GM23248 (cell line): ENCODE data around the gene TROAP. TPM values are rescaled to one million over a fixed set of nuclear protein-coding genes. Genes with fewer than 3 reads are reported as not detected.

Experiments used
- DNase-seq: peaks from one replicate; pipeline ENCODE4 v3.0.0-alpha.2; 2015
- H2AFZ ChIP-seq: fragments of 200-600 bp; sonication (generic); 2 replicates; pipeline ENCODE4 v1.6.1; 2016; ENCODE audit warnings: antibody characterized with exemption
- H3F3A ChIP-seq: fragments of 200-600 bp; sonication (generic); 2 replicates; pipeline ENCODE4 v1.6.1; 2016; ENCODE audit warnings: mild to moderate bottlenecking, antibody characterized with exemption, mixed run types; ENCODE audit not compliant: insufficient read depth
- H3K27ac ChIP-seq: fragments of 200-600 bp; sonication (generic); 2 replicates; pipeline ENCODE4 v1.5.1; 2016; ENCODE audit warnings: mild to moderate bottlenecking
- H3K27me3 ChIP-seq: fragments of 200-600 bp; sonication (generic); replicated peaks from 2 replicates; pipeline ENCODE4 v1.6.1; 2016; ENCODE audit warnings: mild to moderate bottlenecking; ENCODE audit not compliant: insufficient read depth
- H3K36me3 ChIP-seq: fragments of 200-600 bp; sonication (generic); 2 replicates; pipeline ENCODE4 v1.6.1; 2016; ENCODE audit warnings: low read depth, mild to moderate bottlenecking
- H3K4me1 ChIP-seq: fragments of 200-600 bp; sonication (generic); 2 replicates; pipeline ENCODE4 v1.6.1; 2016; ENCODE audit warnings: mild to moderate bottlenecking; ENCODE audit not compliant: insufficient read depth
- H3K4me2 ChIP-seq: fragments of 200-600 bp; sonication (generic); one replicate; pipeline ENCODE4 v1.6.1; 2016; ENCODE audit warnings: mild to moderate bottlenecking; ENCODE audit not compliant: unreplicated experiment
- H3K4me3 ChIP-seq: fragments of 200-600 bp; sonication (generic); 2 replicates; pipeline ENCODE4 v1.5.1; 2016; ENCODE audit warnings: mild to moderate bottlenecking
- H3K79me2 ChIP-seq: fragments of 200-600 bp; sonication (generic); 2 replicates; pipeline ENCODE4 v1.6.1; 2016; ENCODE audit warnings: mild to moderate bottlenecking; ENCODE audit not compliant: insufficient read depth
- H3K9ac ChIP-seq: fragments of 200-600 bp; sonication (generic); 2 replicates; pipeline ENCODE4 v1.6.1; 2016; ENCODE audit warnings: mild to moderate bottlenecking
- H3K9me2 ChIP-seq: fragments of 200-600 bp; sonication (generic); 2 replicates; pipeline ENCODE4 v1.6.1; 2016; ENCODE audit warnings: mixed run types, mild to moderate bottlenecking, moderate library complexity; ENCODE audit not compliant: insufficient read depth
- H3K9me3 ChIP-seq: fragments of 200-600 bp; sonication (generic); one replicate; pipeline ENCODE4 v1.6.1; 2017; ENCODE audit warnings: low read depth
- H4K20me1 ChIP-seq: fragments of 200-600 bp; sonication (generic); 2 replicates; pipeline ENCODE4 v1.6.0; 2016; ENCODE audit not compliant: insufficient read depth
- EZH2 ChIP-seq: fragments of 200-600 bp; sonication (generic); IDR thresholded peaks from 2 replicates; pipeline ENCODE4 v1.6.1; 2018; ENCODE audit warnings: antibody characterized with exemption, mild to moderate bottlenecking; ENCODE audit not compliant: insufficient read depth, poor library complexity, severe bottlenecking
- EZH2phosphoT487 ChIP-seq: fragments of 200-600 bp; sonication (generic); IDR thresholded peaks from 2 replicates; pipeline ENCODE4 v1.6.1; 2018; ENCODE audit warnings: antibody characterized with exemption, moderate library complexity, mild to moderate bottlenecking, low read depth; ENCODE audit not compliant: insufficient read depth
- WGBS, 2 experiments: methylation state at CpG; one replicate each; pipeline ENCODE4 v1.1.6; 2015 to 2017; ENCODE audit warnings: low lambda C conversion rate in 2 of 2, low coverage in 1 of 2; ENCODE audit errors: missing lambda C conversion rate in 2 of 2; 5-methylcytosine and 5-hydroxymethylcytosine counted together
- in situ Hi-C: fragments of 300-500 bp; cut with MboI; formaldehyde crosslinking; loops from 2 replicates; pipeline ENCODE4 v1.15.0; 2020
- polyA plus RNA-seq: library from polyadenylated mRNA; unstranded; fragments of >200 nt; fragmentation: Nextera tagmentation; extraction: Ambion mirVana; gene quantifications from 2 replicates; pipeline ENCODE4 v1.2.1, GENCODE V29; 2016
- total RNA-seq: library from RNA; depleted of rRNA; stranded (reverse); fragments of >200 nt; shearing (Covaris generic); gene quantifications from 2 replicates; pipeline ENCODE4 v1.2.3, GENCODE V29; 2014

TROAP gene
- total and polyA plus RNA-seq, 2 experiments from 2014 or later, result 4.4 to 11.7 TPM

- DNase-seq, result peak; percentile 84
- Histone ChIP-seq H3K9ac (0 out of 2 replicates have a peak overlapping the region, but pooled peaks have one; percentile 4), H2AFZ (peak overlapping the region; percentile 70), H3K27ac (no peak overlapping the region), H3K4me3 (peak overlapping the region; percentile 37), H3K27me3 (peaks cover 34% of the 10 kb centered on the region), H3F3A (0 out of 2 replicates have a peak, but pooled peaks cover 4% of the 10 kb centered on the region), H3K9me2 (no peaks in the 10 kb centered on the region), H3K79me2 (no peaks in the 10 kb centered on the region), H3K4me2 (peak overlapping the region; percentile 62), H3K4me1 (peaks cover 20% of the 10 kb centered on the region), H3K36me3 (no peaks in the 10 kb centered on the region), H4K20me1 (no peaks in the 10 kb centered on the region), H3K9me3 (no peaks in the 10 kb centered on the region)
- no peak for TF ChIP-seq EZH2
- no peak for TF ChIP-seq EZH2phosphoT487
- in situ Hi-C loops, result no loop called here
- 9 to 14% methylated on average over 33 to 36 of the region's 37 CpGs for WGBS, 2 experiments
These were observed 24.5 kb downstream of the TROAP start for GRCh38 chr12:49347311-49348193.

- 81 to 85% methylated on average over 5 of the region's 5 CpGs for WGBS, 2 experiments
- H3K27ac ChIP-seq, result no peak overlapping the region
- in situ Hi-C loops, result no loop called here
- H3K27me3 ChIP-seq, result peaks cover 27% of the 10 kb centered on the region
- H3K36me3 ChIP-seq, result no peaks in the 10 kb centered on the region
- H3K9me3 ChIP-seq, result no peaks in the 10 kb centered on the region
- H4K20me1 ChIP-seq, result no peaks in the 10 kb centered on the region
- no peaks in the 10 kb centered on the region for H3K9me2 ChIP-seq
- no peak overlapping the region for H3K4me2 ChIP-seq
- H3F3A ChIP-seq, result 0 out of 2 replicates have a peak, but pooled peaks cover 4% of the 10 kb centered on the region
- H3K9ac ChIP-seq, result no peak overlapping the region
- H3K79me2 ChIP-seq, result no peaks in the 10 kb centered on the region
- H3K4me3 ChIP-seq, result no peak overlapping the region
- peaks cover 17% of the 10 kb centered on the region for H3K4me1 ChIP-seq
- DNase-seq, result no peak
- TF ChIP-seq EZH2phosphoT487, result no peak
- TF ChIP-seq EZH2, result no peak
- H2AFZ ChIP-seq, result no peak overlapping the region
These were observed 25.7 kb downstream of the TROAP start for GRCh38 chr12:49348781-49349180.

- no peaks in the 10 kb centered on the region for H3K79me2 ChIP-seq
- H3K4me3 ChIP-seq, result no peak overlapping the region
- H3K9me2 ChIP-seq, result no peaks in the 10 kb centered on the region
- H3K27ac ChIP-seq, result no peak overlapping the region
- H3K27me3 ChIP-seq, result peaks cover 23% of the 10 kb centered on the region
- WGBS, 2 experiments, result 94 to 96% methylated on average over 11 of the region's 11 CpGs
- TF ChIP-seq EZH2phosphoT487 (no peak), EZH2 (no peak)
- no peak for DNase-seq
- 0 out of 2 replicates have a peak, but pooled peaks cover under 1% of the 10 kb centered on the region for H3F3A ChIP-seq
- H4K20me1 ChIP-seq, result no peaks in the 10 kb centered on the region
- no peak overlapping the region for H3K9ac ChIP-seq
- H2AFZ ChIP-seq, result no peak overlapping the region
- no peaks in the 10 kb centered on the region for H3K9me3 ChIP-seq
- peaks cover 17% of the 10 kb centered on the region for H3K4me1 ChIP-seq
- H3K4me2 ChIP-seq, result no peak overlapping the region
- no peaks in the 10 kb centered on the region for H3K36me3 ChIP-seq
- in situ Hi-C loops, result no loop called here
These were observed 26.2 kb downstream of the TROAP start for GRCh38 chr12:49349266-49349665.

GRCh38 chr12:49352351-49352750 is 29.3 kb downstream of the TROAP start:
- TF ChIP-seq EZH2 (no peak), EZH2phosphoT487 (no peak)
- H3K79me2 ChIP-seq, result no peaks in the 10 kb centered on the region
- no peak overlapping the region for H3K4me2 ChIP-seq
- H3K9me3 ChIP-seq, result no peaks in the 10 kb centered on the region
- H3K27me3 ChIP-seq, result no peaks in the 10 kb centered on the region
- H3K4me3 ChIP-seq, result no peak overlapping the region
- no peaks in the 10 kb centered on the region for H3K9me2 ChIP-seq
- H4K20me1 ChIP-seq, result no peaks in the 10 kb centered on the region
- no peak overlapping the region for H3K27ac ChIP-seq
- H2AFZ ChIP-seq, result no peak overlapping the region
- H3K4me1 ChIP-seq, result peaks cover 2% of the 10 kb centered on the region
- H3K36me3 ChIP-seq, result no peaks in the 10 kb centered on the region
- no peak overlapping the region for H3K9ac ChIP-seq
- DNase-seq, result no peak
- H3F3A ChIP-seq, result no peaks in the 10 kb centered on the region
- in situ Hi-C loops, result no loop called here
- 72 to 73% methylated on average over 2 of the region's 2 CpGs for WGBS, 2 experiments
